HG03064 (cell line): ENCODE data around the gene KRT83.
"Not testable (repeated sequence)": the region's sequence is repeated elsewhere in the genome, so short reads cannot be mapped to it uniquely, and the experiment has no call there.

Source experiments
- ATAC-seq: cut with Tn5 transposase; IDR thresholded peaks from one replicate; pipeline ENCODE4 v1.9.1; 2021; ENCODE audit warnings: low read depth; ENCODE audit not compliant: unreplicated experiment

Gene KRT83

GRCh38 chr12:52290483-52291134, 30.6 kb downstream of the KRT83 start:
- not testable (repeated sequence) for ATAC-seq

- ATAC-seq: not testable (repeated sequence)
Measured at GRCh38 chr12:52287816-52288805, 33.1 kb downstream of the KRT83 start.

- not testable (repeated sequence) for ATAC-seq
Measured at GRCh38 chr12:52286857-52287785, 34.1 kb downstream of the KRT83 start.

- no peak for ATAC-seq
Measured at GRCh38 chr12:52285851-52286530, 35.2 kb downstream of the KRT83 start.

GRCh38 chr12:52285172-52285745, 35.9 kb downstream of the KRT83 start:
- ATAC-seq: no peak

- no peak for ATAC-seq
Measured at GRCh38 chr12:52284562-52285171, 36.5 kb downstream of the KRT83 start.

GRCh38 chr12:52280796-52281560, 40.2 kb downstream of the KRT83 start:
- ATAC-seq: no peak

- ATAC-seq: no peak
Measured at GRCh38 chr12:52280319-52280795, 40.8 kb downstream of the KRT83 start.

GRCh38 chr12:52279422-52280318, 41.5 kb downstream of the KRT83 start:
- ATAC-seq: no peak

- ATAC-seq: no peak
Measured at GRCh38 chr12:52278575-52279421, 42.4 kb downstream of the KRT83 start.

GRCh38 chr12:52277486-52278245, 43.5 kb downstream of the KRT83 start:
- ATAC-seq: no peak

GRCh38 chr12:52275686-52276085, 45.5 kb downstream of the KRT83 start:
- ATAC-seq: no peak

GRCh38 chr12:52274521-52275120, 46.6 kb downstream of the KRT83 start, which contains the start of gene KRT86:
Gene KRT86 (plus strand): TSS chr12:52274645. CDS start chr12:52301917, 27,272 bp downstream.
- ATAC-seq: no peak

GRCh38 chr12:52271158-52271557, 50.0 kb downstream of the KRT83 start:
- ATAC-seq: no peak

GRCh38 chr12:52270541-52271070, 50.6 kb downstream of the KRT83 start:
- no peak for ATAC-seq
